HCT116 (cell line): Measurements from ENCODE around the gene HIVEP2.

Experiments used
- CBX3 ChIP-seq: IDR thresholded peaks from 2 replicates; pipeline ENCODE4 v1.6.1; 2012; ENCODE audit warnings: low read depth
- EZH2 ChIP-seq: fragments of 200-600 bp; sonication (generic); IDR thresholded peaks from 2 replicates; pipeline ENCODE4 v1.6.1; 2017; ENCODE audit warnings: antibody characterized with exemption, mixed run types
- JUND ChIP-seq: IDR thresholded peaks from 2 replicates; pipeline ENCODE4 v1.6.1; 2012
- POLR2A ChIP-seq: IDR thresholded peaks from 2 replicates; pipeline ENCODE4 v1.7.0; 2011; ENCODE audit warnings: borderline replicate concordance; ENCODE audit not compliant: insufficient read depth, insufficient read length; ENCODE audit errors: extremely low read depth
- POLR2AphosphoS5 ChIP-seq: IDR thresholded peaks from 2 replicates; pipeline ENCODE4 v1.6.1; 2011; ENCODE audit warnings: mild to moderate bottlenecking, low read depth, low read length, moderate library complexity
- RAD21 ChIP-seq: IDR thresholded peaks from 2 replicates; pipeline ENCODE4 v1.6.1; 2012; ENCODE audit warnings: low read depth, mild to moderate bottlenecking
- SIN3A ChIP-seq: IDR thresholded peaks from 2 replicates; pipeline ENCODE4 v1.6.1; 2012; ENCODE audit warnings: low read depth
- SP1 ChIP-seq: IDR thresholded peaks from 2 replicates; pipeline ENCODE4 v1.6.1; 2012; ENCODE audit warnings: low read depth
- YY1 ChIP-seq: IDR thresholded peaks from 2 replicates; pipeline ENCODE4 v1.6.1; 2011; ENCODE audit warnings: low read length, low read depth, moderate library complexity, mild to moderate bottlenecking; ENCODE audit not compliant: insufficient replicate concordance; ENCODE audit errors: extremely low read depth
- TF ChIP-seq, protein P1 (sequence below), 3 experiments: fragments of 200-600 bp in 1 of 3; sonication (generic) in 1 of 3; IDR thresholded peaks in 2 of 3; conservative IDR thresholded peaks in 1 of 3; 2 replicates each; pipeline ENCODE4 v1.5.1; 2012 to 2017; ENCODE audit warnings: low read depth in 2 of 3, low read length in 2 of 3, antibody characterized with exemption in 1 of 3, borderline replicate concordance in 1 of 3, control low read depth in 1 of 3, mild to moderate bottlenecking in 1 of 3, mixed read lengths in 1 of 3, mixed run types in 1 of 3, moderate library complexity in 1 of 3; ENCODE audit not compliant: insufficient read depth in 1 of 3
- TF ChIP-seq, protein P2 (sequence below): IDR thresholded peaks from 2 replicates; pipeline ENCODE4 v1.6.1; 2012

DNA sequence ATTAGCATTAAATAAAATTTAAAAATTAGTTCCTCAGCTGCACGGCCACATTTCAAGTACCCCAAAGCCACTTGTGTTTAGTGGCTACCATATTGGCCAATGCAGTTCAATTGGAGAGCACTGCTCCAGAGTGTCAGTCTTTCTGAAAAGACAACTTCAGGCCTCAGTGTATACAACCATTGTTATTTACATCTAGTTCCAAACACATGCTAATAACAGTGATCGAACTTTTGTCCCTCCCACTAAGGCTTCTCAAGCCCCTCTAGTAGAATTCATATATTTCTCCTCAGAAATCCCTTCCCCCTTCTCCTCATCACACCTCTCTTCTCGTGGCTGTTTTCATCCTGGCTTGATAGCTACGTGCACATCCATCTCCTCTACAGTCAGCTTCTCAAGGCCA is 32.9 kb downstream of the HIVEP2 start:
- no peak for TF ChIP-seq YY1
- TF ChIP-seq, protein P1, sequence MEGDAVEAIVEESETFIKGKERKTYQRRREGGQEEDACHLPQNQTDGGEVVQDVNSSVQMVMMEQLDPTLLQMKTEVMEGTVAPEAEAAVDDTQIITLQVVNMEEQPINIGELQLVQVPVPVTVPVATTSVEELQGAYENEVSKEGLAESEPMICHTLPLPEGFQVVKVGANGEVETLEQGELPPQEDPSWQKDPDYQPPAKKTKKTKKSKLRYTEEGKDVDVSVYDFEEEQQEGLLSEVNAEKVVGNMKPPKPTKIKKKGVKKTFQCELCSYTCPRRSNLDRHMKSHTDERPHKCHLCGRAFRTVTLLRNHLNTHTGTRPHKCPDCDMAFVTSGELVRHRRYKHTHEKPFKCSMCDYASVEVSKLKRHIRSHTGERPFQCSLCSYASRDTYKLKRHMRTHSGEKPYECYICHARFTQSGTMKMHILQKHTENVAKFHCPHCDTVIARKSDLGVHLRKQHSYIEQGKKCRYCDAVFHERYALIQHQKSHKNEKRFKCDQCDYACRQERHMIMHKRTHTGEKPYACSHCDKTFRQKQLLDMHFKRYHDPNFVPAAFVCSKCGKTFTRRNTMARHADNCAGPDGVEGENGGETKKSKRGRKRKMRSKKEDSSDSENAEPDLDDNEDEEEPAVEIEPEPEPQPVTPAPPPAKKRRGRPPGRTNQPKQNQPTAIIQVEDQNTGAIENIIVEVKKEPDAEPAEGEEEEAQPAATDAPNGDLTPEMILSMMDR (IDR thresholded peaks at IDR 0.05 in 2 of 3, conservative IDR thresholded peaks at IDR 0.05 in 1 of 3; ENCODE audit: borderline replicate concordance in 1 of 3, insufficient read depth in 1 of 3, low read depth in 2 of 3, low read length in 2 of 3): no peak
- no peak for TF ChIP-seq SIN3A
- no peak for TF ChIP-seq POLR2AphosphoS5
- TF ChIP-seq POLR2A: no peak
- TF ChIP-seq EZH2: no peak
- no peak for TF ChIP-seq RAD21
- TF ChIP-seq CBX3: no peak
- no peak for TF ChIP-seq SP1
- TF ChIP-seq, protein P2, sequence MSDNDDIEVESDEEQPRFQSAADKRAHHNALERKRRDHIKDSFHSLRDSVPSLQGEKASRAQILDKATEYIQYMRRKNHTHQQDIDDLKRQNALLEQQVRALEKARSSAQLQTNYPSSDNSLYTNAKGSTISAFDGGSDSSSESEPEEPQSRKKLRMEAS: no peak
- no peak for TF ChIP-seq JUND
